GM12872 (cell line): Measurements from ENCODE around the gene SPSB1.

ENCODE experiments used
- CTCF ChIP-seq: IDR thresholded peaks from 3 replicates; pipeline ENCODE4 v1.5.1; 2011; ENCODE audit warnings: low read depth, mild to moderate bottlenecking, low read length, moderate library complexity; ENCODE audit not compliant: insufficient read depth

SPSB1 gene

GRCh38 chr1:9261496-9261895 is 31.2 kb upstream of the SPSB1 start:
- TF ChIP-seq CTCF = no peak

GRCh38 chr1:9262096-9262986 is 30.4 kb upstream of the SPSB1 start:
- TF ChIP-seq CTCF = no peak

- no peak for TF ChIP-seq CTCF
Measured at GRCh38 chr1:9263276-9263855, 29.3 kb upstream of the SPSB1 start.

GRCh38 chr1:9263984-9264872 is 28.5 kb upstream of the SPSB1 start:
- TF ChIP-seq CTCF = no peak

GRCh38 chr1:9265037-9265436 is 27.7 kb upstream of the SPSB1 start:
- no peak for TF ChIP-seq CTCF

- no peak for TF ChIP-seq CTCF
Measured at GRCh38 chr1:9265968-9266367, 26.7 kb upstream of the SPSB1 start.

- TF ChIP-seq CTCF = no peak
Measured at GRCh38 chr1:9267352-9267686, 25.4 kb upstream of the SPSB1 start.
